ENCODE measurements around the gene UBE2I.
"Not testable (repeated sequence)": the region's sequence is repeated elsewhere in the genome, so short reads cannot be mapped to it uniquely, and the experiment has no call there.

Gene UBE2I

GRCh38 chr16:1263591-1264344 is 45.7 kb upstream of the UBE2I start:
- TF ChIP-seq, protein P1, sequence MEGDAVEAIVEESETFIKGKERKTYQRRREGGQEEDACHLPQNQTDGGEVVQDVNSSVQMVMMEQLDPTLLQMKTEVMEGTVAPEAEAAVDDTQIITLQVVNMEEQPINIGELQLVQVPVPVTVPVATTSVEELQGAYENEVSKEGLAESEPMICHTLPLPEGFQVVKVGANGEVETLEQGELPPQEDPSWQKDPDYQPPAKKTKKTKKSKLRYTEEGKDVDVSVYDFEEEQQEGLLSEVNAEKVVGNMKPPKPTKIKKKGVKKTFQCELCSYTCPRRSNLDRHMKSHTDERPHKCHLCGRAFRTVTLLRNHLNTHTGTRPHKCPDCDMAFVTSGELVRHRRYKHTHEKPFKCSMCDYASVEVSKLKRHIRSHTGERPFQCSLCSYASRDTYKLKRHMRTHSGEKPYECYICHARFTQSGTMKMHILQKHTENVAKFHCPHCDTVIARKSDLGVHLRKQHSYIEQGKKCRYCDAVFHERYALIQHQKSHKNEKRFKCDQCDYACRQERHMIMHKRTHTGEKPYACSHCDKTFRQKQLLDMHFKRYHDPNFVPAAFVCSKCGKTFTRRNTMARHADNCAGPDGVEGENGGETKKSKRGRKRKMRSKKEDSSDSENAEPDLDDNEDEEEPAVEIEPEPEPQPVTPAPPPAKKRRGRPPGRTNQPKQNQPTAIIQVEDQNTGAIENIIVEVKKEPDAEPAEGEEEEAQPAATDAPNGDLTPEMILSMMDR (IDR thresholded peaks at IDR 0.05; ENCODE audit: low read depth, low read length), result no peak
- in situ Hi-C loops (cut with HindIII; ENCODE audit: low sequenced_read_pairs), result no loop called here
- no peak overlapping the region for H3K4me3 ChIP-seq (ENCODE audit: low read depth, low read length)

DNA sequence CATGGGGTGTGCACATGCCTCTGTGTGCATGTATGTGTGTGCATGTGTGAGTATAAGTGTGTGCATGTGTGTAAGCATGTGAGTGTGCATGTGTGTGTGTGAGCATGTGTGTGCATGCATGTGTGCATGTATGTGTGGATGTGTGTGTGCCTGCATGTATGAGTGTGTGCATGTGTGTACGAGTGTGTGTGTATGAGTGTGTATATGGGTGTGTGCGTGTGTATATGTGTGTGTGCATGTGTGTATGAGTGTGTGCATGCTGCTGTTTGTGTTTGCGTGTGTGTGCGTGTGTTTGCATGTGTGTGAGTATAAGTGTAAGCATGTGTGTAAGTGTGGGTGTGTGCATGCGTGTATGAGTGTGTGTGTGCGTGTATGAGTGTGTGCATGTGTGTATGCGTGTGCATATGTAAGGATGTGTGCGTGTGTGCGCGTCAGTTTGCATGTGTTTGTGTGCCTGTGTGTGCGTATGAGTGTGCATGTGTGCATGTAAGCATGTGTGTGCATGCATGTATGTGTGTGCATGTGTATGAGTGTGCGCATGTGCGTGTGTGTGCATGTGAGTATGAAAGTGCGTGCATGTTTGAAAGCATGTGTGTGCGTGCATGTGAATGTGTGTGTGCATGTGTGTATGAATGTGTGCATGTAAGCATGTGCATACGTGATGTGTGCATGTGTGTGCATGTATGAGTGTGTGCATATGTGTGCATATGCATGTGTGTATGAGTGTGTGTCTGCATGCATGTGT is 44.9 kb upstream of the UBE2I start:
- no peak for DNase-seq (ENCODE audit: low read depth, low spot score)

More at GRCh38 chr16:1263591-1264344, 45.7 kb upstream of the UBE2I start:
- no peak for DNase-seq (ENCODE audit: low read depth, low spot score)

GRCh38 chr16:1265090-1265630 is 44.3 kb upstream of the UBE2I start:
- in situ Hi-C loops (cut with HindIII; ENCODE audit: low sequenced_read_pairs), result no loop called here
- no peak overlapping the region for H3K4me3 ChIP-seq (ENCODE audit: low read depth, low read length)
- TF ChIP-seq, protein P1 (IDR thresholded peaks at IDR 0.05; ENCODE audit: low read depth, low read length), result no peak
- no peak for DNase-seq (ENCODE audit: low read depth, low spot score)

More for the DNA sequence above, 44.9 kb upstream of the UBE2I start:
- in situ Hi-C loops (cut with HindIII; ENCODE audit: low sequenced_read_pairs), result no loop called here
- H3K4me3 ChIP-seq (ENCODE audit: low read depth, low read length), result no peak overlapping the region
- TF ChIP-seq, protein P1 (IDR thresholded peaks at IDR 0.05; ENCODE audit: low read depth, low read length), result no peak

- no peak overlapping the region for H3K4me3 ChIP-seq (ENCODE audit: low read depth, low read length)
- TF ChIP-seq, protein P1 (IDR thresholded peaks at IDR 0.05; ENCODE audit: low read depth, low read length), result no peak
Measured at GRCh38 chr16:1265826-1266225, 43.6 kb upstream of the UBE2I start.

DNA sequence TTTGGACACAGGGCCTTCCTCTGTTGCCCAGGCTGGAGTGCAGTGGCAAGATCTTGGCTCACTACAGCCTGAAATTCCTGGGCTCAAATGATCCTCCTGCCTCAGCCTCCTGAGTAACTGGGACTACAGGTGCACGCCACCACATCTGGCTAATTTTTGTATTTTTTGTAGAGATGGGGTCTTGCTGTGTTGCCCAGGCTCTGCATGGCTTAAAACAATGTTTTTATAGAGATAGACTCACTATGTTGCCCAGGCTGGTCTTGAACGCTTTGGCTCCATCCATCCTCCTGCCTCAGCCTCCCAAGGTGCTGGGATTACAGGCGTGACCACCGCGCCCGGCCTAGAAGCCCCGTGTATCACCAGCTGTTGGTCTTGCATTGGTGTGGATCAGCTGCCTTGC is 40.0 kb upstream of the UBE2I start:
- in situ Hi-C loops (cut with HindIII; ENCODE audit: low sequenced_read_pairs); H3K4me3 ChIP-seq (ENCODE audit: low read depth, low read length); DNase-seq (ENCODE audit: low read depth, low spot score): not testable (repeated sequence)

More at GRCh38 chr16:1265826-1266225, 43.6 kb upstream of the UBE2I start:
- no peak for DNase-seq (ENCODE audit: low read depth, low spot score)
- in situ Hi-C loops (cut with HindIII; ENCODE audit: low sequenced_read_pairs), result no loop called here

GRCh38 chr16:1271380-1271723 is 38.1 kb upstream of the UBE2I start:
- H3K4me3 ChIP-seq (ENCODE audit: low read depth, low read length), result no peak overlapping the region
- no peak for DNase-seq (ENCODE audit: low read depth, low spot score)
- TF ChIP-seq, protein P1 (IDR thresholded peaks at IDR 0.05; ENCODE audit: low read depth, low read length), result no peak
- in situ Hi-C loops (cut with HindIII; ENCODE audit: low sequenced_read_pairs), result no loop called here

DNA sequence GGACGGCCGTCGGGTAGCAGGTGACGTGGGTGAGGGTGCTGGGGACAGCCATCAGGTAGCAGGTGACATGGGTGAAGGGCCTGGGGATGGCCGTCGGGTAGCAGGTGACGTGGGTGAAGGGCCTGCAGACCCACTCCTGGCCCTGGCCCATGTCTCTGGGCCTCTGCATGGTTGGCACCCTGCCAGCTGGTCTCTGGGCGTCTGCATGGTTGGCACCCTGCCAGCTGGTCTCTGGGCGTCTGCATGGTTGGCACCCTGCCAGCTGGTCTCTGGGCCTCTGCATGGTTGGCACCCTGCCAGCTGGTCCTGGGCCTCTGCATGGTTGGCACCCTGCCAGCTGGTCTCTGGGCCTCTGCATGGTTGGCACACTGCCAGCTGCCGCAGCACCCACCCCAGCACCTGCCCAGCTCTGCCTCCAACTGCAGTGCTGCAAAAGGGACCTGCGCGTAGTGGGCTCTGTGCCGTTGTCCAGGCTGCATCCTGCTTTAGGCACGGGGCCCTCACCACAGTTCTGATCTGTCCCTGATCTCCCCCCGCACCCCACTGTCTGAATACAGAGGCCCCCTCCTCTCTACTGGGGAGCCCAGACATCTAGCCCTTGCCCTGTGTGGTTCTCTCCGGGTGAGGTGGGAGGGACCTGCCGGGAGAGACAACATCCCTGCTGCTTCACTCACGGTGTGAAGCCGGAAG is 37.6 kb upstream of the UBE2I start:
- in situ Hi-C loops (cut with HindIII; ENCODE audit: low sequenced_read_pairs); H3K4me3 ChIP-seq (ENCODE audit: low read depth, low read length); DNase-seq (ENCODE audit: low read depth, low spot score): not testable (repeated sequence)
